ENCODE results near the gene EGFLAM. TPM values are rescaled to one million over a fixed set of nuclear protein-coding genes. Genes with fewer than 3 reads are reported as not detected.
"Not testable (repeated sequence)": the region's sequence is repeated elsewhere in the genome, so short reads cannot be mapped to it uniquely, and the experiment has no call there.

EGFLAM gene
- total RNA-seq, 4 donors from 2014 or later = 0.41 to 1.9 TPM; not detected in 2

DNA sequence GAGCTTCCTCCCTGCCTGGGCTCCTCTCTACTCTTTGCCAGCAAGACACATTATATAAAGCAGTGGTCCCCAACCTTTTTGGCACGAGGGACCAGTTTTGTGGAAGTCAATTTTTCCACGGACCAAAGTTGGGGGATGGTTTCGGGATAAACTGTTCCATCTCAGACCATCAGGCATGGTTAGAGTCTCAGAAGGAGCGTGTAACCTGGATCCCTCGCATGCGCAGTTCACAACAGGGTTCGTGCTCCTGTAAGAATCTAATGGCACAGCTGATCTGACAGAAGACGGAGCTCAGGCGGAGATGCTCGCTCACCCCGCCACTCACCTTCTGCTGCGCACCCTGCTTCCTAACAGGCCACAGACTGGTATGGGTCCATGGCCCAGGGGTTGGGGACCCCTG lies 155.3 kb downstream of the EGFLAM start:
- intact Hi-C loops (cut with DNase I; ENCODE audit: low total_unique reads) (no loop called here), in situ Hi-C loops (cut with MboI; ENCODE audit: low pct_ligation_motif_present in 1 of 4, low pct_unique_long_range_greater_than_20kb in 1 of 4, low sequenced_read_pairs in 3 of 4) (no loop called here)
- TF ChIP-seq, protein P1, sequence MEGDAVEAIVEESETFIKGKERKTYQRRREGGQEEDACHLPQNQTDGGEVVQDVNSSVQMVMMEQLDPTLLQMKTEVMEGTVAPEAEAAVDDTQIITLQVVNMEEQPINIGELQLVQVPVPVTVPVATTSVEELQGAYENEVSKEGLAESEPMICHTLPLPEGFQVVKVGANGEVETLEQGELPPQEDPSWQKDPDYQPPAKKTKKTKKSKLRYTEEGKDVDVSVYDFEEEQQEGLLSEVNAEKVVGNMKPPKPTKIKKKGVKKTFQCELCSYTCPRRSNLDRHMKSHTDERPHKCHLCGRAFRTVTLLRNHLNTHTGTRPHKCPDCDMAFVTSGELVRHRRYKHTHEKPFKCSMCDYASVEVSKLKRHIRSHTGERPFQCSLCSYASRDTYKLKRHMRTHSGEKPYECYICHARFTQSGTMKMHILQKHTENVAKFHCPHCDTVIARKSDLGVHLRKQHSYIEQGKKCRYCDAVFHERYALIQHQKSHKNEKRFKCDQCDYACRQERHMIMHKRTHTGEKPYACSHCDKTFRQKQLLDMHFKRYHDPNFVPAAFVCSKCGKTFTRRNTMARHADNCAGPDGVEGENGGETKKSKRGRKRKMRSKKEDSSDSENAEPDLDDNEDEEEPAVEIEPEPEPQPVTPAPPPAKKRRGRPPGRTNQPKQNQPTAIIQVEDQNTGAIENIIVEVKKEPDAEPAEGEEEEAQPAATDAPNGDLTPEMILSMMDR (IDR thresholded peaks at IDR 0.05) = no peak
- TF ChIP-seq EP300 (IDR thresholded peaks at IDR 0.05; ENCODE audit: low read depth) (no peak), POLR2A (IDR thresholded peaks at IDR 0.05) (no peak), POLR2AphosphoS5 (IDR thresholded peaks at IDR 0.05) (no peak)
- no peaks in the 10 kb centered on the region for H3K27me3 ChIP-seq
- 77 to 80% methylated on average over 1 to 12 of the region's 12 CpGs for WGBS, 2 donors (ENCODE audit: low coverage in 1 of 2)
- DNase-seq = no peak
- H3K9me3 ChIP-seq = no peaks in the 10 kb centered on the region
- no peak overlapping the region for H3K4me3 ChIP-seq
- H3K27ac ChIP-seq = no peak overlapping the region
- H3K4me1 ChIP-seq = no peaks in the 10 kb centered on the region
- H3K36me3 ChIP-seq = no peaks in the 10 kb centered on the region

DNA sequence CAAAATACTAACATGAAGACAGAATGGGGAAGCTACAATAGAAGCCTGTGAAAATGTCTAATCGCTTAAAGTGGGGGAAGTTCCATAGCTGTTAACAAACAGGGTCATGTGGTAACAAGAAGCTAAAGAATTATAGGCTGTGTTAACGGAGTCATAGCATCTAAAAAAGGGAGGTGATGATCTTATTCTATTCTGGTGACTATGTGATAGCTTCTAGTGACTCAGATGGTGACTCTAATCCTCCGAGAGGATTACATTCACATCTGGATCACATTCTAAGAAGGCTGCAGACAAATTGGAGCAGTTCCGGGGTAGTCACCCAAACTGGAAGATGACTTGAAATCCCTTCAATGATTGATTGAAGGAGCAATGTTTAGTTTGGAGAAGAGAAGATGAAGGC lies 156.0 kb downstream of the EGFLAM start:
- intact Hi-C loops (cut with DNase I; ENCODE audit: low total_unique reads) (no loop called here), in situ Hi-C loops (cut with MboI; ENCODE audit: low pct_ligation_motif_present in 1 of 4, low pct_unique_long_range_greater_than_20kb in 1 of 4, low sequenced_read_pairs in 3 of 4) (no loop called here)
- TF ChIP-seq POLR2AphosphoS5 (IDR thresholded peaks at IDR 0.05) (no peak), POLR2A (IDR thresholded peaks at IDR 0.05) (no peak), EP300 (IDR thresholded peaks at IDR 0.05; ENCODE audit: low read depth) (no peak)
- TF ChIP-seq, protein P1 (IDR thresholded peaks at IDR 0.05) = no peak
- Histone ChIP-seq H3K36me3 (no peaks in the 10 kb centered on the region), H3K27ac (no peak overlapping the region), H3K27me3 (no peaks in the 10 kb centered on the region), H3K4me1 (no peaks in the 10 kb centered on the region), H3K9me3 (no peaks in the 10 kb centered on the region), H3K4me3 (no peak overlapping the region)
- no peak for DNase-seq
- 69 to 77% methylated on average over 4 of the region's 4 CpGs for WGBS, 2 donors (ENCODE audit: low coverage in 1 of 2)

DNA sequence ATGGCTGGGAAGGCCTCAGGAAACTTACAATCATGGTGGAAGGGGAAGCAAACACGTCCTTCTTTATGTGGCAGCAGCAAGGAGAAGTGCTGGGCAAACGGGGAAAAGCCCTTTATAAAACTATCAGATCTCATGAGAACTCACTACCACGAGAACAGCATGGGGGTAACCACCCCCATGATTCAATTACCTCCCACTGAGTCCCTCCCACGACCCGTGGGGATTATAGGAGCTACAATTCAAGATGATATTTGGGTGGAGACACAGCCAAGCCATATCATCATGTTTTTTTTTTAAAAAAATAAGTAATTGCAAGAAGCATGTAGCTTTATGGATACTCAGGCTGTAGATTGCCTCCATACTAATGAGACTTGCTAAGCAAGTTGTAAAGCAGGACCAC lies 157.4 kb downstream of the EGFLAM start:
- DNase-seq; H3K36me3 ChIP-seq; H3K4me3 ChIP-seq; H3K9me3 ChIP-seq; in situ Hi-C loops (cut with MboI; ENCODE audit: low pct_ligation_motif_present in 1 of 4, low pct_unique_long_range_greater_than_20kb in 1 of 4, low sequenced_read_pairs in 3 of 4); H3K27ac ChIP-seq; intact Hi-C loops (cut with DNase I; ENCODE audit: low total_unique reads); H3K27me3 ChIP-seq; H3K4me1 ChIP-seq: not testable (repeated sequence)
- WGBS, 2 donors (ENCODE audit: low coverage in 1 of 2) = 44 to 49% methylated on average over 2 to 5 of the region's 5 CpGs

DNA sequence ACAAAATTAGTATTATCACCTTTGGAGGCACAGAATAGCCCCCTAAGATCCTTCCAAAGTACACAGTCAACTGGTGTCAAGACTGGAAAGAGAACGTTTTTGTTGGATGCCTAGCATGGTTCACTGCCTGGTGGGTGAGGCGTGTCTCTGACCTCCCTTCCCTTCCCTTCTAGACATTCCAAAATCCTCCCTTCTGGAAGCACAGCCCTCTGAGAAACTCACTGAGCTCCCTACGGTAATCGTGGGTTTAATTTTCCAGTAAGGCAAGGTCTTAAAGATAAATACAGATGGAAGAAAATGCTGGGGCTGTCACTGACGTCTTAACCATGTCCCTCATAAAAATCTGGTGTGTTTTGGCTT lies 159.3 kb downstream of the EGFLAM start:
- 29 to 44% methylated on average over 3 to 5 of the region's 5 CpGs for whole genome bisulfite sequencing, 2 donors (ENCODE audit: low coverage in 1 of 2)
- no peak for DNase-seq
- Histone ChIP-seq H3K27me3 (no peaks in the 10 kb centered on the region), H3K27ac (no peak overlapping the region), H3K36me3 (no peaks in the 10 kb centered on the region), H3K4me3 (no peak overlapping the region), H3K4me1 (no peaks in the 10 kb centered on the region), H3K9me3 (no peaks in the 10 kb centered on the region)
- TF ChIP-seq POLR2AphosphoS5 (IDR thresholded peaks at IDR 0.05) (no peak), POLR2A (IDR thresholded peaks at IDR 0.05) (no peak), EP300 (IDR thresholded peaks at IDR 0.05; ENCODE audit: low read depth) (no peak)
- TF ChIP-seq, protein P1 (IDR thresholded peaks at IDR 0.05) = no peak
- in situ Hi-C loops (cut with MboI; ENCODE audit: low pct_ligation_motif_present in 1 of 4, low pct_unique_long_range_greater_than_20kb in 1 of 4, low sequenced_read_pairs in 3 of 4) (no loop called here), intact Hi-C loops (cut with DNase I; ENCODE audit: low total_unique reads) (no loop called here)

DNA sequence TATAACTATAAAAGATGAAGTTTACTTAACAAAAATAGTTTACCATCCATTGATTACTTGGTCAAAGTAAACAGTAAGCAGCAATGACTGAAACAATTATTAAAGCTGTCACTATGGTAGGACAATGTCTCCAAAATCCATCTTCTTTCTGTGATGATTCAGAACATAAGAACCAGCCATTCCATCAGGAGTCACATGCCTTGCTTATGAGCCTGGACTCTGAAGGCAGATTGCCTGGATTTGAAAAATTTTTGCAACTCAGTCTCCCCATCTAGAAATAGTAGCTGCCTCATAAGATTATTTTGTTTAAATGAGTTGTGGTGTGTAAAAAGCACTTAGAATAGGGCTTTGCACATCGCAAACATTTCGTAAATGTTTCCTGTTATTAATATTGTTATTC lies 161.9 kb downstream of the EGFLAM start:
- DNase-seq = no peak
- H3K4me3 ChIP-seq = no peak overlapping the region
- H3K36me3 ChIP-seq = no peaks in the 10 kb centered on the region
- H3K4me1 ChIP-seq = no peaks in the 10 kb centered on the region
- in situ Hi-C loops (cut with MboI; ENCODE audit: low pct_ligation_motif_present in 1 of 4, low pct_unique_long_range_greater_than_20kb in 1 of 4, low sequenced_read_pairs in 3 of 4) = no loop called here
- 94% methylated on average over 2 of the region's 2 CpGs; no CpG with 5 or more reads in 1 of the 2 donors for WGBS, 2 donors (ENCODE audit: low coverage in 1 of 2)
- no peak overlapping the region for H3K27ac ChIP-seq
- TF ChIP-seq, protein P1 (IDR thresholded peaks at IDR 0.05) = no peak
- TF ChIP-seq EP300 (IDR thresholded peaks at IDR 0.05; ENCODE audit: low read depth) = no peak
- TF ChIP-seq POLR2A (IDR thresholded peaks at IDR 0.05) = no peak
- no peak for TF ChIP-seq POLR2AphosphoS5 (IDR thresholded peaks at IDR 0.05)
- intact Hi-C loops (cut with DNase I; ENCODE audit: low total_unique reads) = no loop called here
- H3K27me3 ChIP-seq = no peaks in the 10 kb centered on the region
- no peaks in the 10 kb centered on the region for H3K9me3 ChIP-seq
